DMS114 treated with DMSO at 0.1 percent for 48 hours (cell line): ENCODE measurements around the gene GAREM2.

Source experiments
- DNase-seq: peaks from one replicate; lab custom pipeline; 2025; ENCODE audit not compliant: unreplicated experiment; lab: John Stamatoyannopoulos, UW

GAREM2 gene

DNA sequence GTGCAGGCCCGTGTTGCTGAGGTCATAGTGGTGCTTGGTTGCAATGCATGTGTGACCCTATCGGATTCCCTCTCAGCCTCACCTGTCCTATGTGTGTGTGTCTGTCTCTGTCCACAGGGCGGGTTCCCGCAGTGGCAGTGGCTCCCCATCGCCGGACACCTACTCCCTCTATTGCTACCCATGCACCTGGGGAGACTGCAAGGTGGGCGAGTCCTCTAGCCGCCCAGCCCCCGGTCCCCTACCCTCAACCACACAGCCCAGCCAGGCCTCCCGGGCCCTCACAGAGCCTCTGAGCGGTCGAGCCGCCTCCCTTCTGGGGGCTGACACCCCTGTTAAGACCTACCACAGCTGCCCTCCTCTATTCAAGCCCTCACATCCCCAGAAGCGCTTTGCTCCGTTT is 14.2 kb downstream of the GAREM2 start:
- no peak for DNase-seq

DNA sequence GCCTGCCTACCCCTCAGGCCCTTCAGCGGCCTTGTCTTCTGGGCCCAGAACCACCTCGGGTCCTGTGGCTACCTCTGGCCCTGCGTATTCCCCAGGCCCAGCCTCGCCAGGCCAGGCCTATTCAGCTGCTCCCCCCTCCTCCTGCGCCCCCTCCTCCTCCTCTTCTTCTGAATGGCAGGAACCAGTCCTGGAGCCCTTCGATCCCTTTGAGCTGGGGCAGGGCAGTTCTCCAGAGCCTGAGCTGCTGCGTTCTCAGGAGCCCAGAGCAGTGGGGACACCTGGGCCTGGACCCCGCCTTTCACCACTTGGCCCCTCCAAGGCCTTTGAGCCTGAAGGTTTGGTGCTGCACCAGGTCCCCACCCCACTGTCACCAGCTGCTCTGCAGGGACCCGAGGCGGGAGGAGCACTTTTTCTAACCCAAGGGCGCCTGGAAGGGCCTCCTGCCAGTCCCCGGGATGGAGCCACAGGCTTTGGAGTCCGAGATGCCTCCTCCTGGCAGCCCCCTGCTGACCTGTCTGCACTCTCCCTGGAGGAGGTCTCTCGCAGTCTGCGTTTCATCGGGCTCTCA is 14.7 kb downstream of the GAREM2 start:
- DNase-seq: no peak

DNA sequence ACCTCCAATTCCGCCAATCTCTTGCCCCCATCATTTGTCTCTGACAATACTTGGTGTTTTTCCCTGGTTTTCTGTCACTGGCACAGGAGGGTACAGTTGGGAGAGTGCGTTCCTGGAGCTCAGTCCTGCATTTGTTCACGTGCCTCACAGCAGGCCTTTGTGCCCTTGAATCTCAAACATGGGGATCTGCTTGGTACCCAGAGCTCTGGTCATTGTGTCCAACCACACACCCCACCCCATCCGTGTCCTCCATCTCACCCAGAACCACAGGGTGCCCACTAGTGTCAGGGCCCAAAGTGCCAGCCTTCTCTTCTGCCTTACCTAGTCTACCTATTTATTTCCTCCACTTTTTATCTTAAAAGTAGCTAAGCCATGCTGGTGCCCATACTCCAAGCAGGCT is 16.2 kb downstream of the GAREM2 start:
- no peak for DNase-seq

DNA sequence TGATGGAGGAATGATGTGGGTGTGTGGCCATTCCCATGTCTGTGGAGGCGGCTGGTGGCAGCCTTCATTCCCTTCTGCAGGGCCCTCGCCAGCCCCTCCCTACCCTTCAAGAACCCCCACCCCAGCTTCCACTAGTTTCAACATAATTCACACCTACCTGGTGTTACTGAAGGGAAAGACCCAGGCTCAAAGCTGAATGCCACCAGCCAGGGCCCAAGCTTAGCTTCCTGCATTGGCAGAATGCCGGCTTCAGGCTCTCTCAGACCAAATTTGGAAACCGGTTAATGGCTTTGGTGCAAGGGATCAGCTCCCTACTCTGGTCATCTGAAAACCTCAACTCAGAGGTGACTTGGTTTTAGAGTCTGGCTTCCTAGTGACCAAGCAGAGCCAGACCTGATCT is 16.9 kb downstream of the GAREM2 start:
- no peak for DNase-seq

DNA sequence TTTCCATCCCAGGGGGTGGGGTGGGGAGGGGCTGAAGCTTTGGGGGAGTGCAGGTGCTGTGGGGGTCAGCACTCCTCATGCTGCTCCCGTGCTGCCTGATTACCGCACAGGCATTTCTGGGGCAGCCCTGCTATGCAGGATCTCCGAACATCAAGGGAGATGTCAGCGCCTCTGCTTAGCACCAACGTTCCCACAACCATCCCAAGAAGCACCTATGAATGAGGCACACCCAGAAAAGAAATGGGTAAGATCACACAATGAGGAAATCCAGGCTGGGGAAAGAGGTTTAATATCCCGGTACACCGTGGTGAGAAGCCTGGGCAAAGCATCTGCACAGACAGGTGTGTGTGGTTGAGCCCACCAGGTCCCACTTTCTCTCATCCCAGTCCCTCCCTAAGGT is 17.5 kb downstream of the GAREM2 start:
- no peak for DNase-seq

DNA sequence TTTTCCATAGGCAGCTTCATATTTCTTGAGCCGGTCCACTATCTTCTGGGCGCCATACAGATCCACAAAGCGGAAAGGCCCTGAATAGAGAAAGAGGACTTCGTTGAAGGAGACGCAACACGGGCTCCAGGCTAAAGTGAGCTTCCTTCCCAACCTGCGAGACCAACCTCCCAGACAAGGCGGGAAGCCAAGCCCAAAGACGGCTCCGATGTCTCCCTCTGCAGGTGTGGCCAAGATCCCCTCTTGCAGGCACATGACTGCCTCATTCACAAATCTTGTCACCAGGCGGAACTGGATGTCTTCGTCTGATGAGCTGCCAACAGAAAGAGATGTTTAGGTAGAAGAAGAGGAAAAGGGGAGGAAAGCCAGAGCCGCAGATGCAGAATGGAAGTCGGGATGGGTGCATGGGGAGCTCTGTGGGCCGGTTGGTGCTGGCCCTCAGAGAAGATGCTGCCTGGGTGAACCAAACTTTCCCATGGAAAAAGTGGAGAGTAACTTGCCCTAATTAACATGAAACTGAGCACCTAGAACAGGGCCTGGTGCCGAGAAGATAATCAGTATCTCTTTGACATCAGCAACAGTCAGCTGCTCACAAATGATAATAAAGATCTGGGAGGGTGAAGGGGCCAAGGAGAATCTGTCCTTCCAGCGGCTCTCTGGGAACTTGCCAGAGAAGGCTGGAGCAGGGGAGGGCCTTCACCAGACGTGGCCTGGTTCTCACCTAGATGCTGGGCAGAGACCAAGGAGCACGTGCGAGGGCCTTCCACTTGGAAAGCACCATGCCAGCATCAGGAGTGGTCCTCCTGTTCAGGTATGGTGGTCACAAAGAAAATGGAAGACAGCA is 18.6 kb downstream of the GAREM2 start:
- no peak for DNase-seq

DNA sequence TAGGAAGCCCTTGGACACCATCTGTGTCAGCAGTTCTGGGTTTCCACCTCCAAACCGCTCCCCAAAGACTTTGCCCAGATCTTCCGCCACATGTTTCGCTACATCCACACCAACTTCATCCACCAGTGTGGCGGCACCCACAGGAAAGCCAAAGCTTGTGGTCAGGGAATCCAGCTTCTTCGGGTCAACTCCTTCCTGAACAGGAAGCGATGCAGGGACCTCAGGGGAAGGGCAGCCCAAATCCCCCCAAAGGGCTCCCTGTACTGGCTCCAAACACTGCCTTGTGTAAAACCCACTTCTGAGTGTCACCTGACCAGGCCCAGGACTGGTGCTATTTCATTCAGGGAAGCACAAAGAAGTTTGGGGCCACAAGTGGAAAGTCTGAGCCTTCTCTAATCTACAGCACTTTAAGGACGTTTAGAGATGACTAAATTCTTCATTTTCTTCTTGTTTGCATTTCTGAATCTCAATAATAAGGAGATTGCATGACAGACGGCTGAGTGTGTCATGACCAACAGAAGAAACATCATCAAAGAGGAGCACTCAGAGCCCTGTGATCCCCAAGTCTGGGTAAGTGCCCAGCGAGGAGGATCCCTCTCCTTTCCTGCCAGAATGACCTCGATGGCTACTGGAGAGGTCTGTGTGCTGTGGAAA is 20.8 kb downstream of the GAREM2 start:
- DNase-seq: no peak

DNA sequence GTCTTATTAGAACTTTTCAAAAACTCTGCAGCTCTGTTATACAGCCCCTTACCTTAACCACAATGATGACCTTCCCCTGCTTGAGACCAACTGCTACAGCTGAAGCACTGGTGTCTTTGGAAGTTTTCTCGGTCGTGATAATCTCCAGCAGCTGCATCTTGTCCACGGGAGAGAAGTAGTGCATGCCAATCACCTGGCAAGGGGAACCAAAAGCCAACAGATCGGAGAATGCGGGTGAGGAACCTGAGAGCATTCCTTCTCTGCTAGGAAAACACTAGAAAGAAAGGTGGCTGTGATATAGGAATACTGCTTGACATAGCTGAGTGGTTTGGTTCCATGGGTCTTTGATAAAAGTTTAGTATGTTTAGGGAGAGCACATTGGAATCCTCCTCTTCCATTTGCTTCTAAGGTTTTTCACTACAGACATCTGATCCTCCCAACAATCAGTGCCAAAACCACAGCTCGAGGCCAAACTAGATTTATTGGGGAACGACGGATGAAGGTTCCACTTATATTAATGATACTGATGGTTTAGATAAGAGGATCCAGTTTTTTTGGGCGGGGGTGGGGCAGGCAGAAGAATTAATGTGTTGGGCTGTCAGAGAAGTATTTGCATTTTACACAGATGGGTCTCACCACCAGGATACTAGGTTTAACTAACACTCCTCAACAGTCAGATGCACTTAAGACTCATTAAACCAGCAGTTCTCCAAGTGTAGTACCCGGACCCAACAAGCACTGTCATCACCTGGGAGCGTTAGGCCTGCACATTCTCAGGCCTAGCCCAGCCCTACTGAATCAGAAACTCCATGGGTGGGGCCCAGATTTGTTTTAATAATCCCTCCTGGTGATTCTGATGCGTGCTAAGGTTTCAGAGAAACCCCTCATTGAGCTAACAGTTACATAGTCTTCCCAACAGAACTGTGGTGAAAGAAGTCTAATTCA is 22.4 kb downstream of the GAREM2 start:
- no peak for DNase-seq

DNA sequence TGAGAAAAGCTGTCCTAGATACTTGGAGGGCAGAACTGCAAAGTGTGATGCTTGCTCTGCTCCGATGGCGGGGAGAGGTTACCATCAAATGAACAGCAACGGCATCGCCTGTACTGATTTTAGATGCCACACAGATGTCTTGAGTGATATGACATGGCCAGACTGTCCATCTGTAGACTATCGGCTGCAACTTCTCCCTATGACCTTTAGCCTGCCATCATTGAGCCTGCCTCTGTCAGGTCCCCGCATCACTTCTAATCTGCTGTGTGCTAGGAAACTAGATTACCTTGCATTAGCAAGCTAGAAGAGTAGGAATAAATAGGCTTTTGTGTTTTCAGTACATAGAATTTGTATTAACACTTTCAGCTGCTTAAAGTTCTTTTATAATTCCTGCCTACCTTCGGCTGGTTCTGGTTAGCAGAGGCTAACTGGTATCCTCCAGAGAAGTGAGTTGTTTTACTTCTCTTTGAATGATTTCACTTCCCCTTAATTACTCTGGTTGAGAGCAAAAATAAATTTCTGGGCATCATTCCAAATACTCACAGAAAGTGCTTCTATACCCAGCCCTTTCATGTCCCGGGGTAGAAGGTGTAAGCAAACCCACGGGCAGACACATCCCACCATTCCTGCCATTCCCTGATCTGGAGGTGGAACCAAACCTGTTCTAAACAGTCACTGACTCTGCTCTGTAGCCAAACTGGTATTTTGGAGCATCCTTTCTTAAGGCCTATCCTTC is 24.0 kb downstream of the GAREM2 start:
- no peak for DNase-seq

DNA sequence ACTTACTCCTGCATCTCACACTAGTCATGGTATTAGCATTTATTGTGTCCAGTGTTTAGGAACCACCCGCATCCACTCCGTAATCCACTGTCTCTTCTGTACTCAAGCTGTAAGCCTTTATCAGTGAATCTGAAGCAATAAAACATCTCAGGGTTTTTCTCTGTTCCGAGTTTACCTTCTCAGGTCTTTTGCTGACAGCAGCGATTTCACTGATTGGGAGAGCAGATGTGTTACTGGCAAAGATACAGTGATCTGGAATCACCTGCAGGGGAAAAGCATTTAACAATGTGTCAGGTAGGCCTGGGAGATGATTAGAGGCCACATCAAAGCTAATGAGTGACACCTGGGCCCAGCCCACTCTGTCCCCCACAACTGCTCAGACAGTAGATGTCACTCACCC is 24.6 kb downstream of the GAREM2 start:
- no peak for DNase-seq

DNA sequence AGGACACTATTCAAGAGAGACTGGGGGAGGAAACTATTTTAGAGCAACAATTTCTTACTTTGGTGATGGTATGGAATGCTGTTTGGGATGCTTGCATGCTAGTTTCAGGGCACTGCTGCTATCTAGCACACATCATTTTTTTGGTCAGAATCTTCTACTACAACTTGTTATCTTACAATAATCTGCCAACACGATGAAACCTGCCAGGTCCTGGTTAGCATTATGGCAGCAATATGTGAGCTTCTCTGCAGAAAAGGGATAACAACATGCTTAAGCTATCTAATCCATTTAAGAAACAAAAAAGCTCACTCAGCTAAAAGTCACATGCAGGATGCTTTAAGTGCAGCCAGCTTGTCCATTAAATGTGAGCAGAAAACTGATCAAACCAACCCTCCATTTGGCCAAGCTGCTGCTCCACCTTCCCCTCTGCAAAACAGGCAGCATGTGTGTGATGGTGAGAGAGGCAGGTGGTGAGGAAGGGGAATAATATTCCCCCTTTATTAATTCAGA is 30.1 kb downstream of the GAREM2 start:
- DNase-seq: no peak

DNA sequence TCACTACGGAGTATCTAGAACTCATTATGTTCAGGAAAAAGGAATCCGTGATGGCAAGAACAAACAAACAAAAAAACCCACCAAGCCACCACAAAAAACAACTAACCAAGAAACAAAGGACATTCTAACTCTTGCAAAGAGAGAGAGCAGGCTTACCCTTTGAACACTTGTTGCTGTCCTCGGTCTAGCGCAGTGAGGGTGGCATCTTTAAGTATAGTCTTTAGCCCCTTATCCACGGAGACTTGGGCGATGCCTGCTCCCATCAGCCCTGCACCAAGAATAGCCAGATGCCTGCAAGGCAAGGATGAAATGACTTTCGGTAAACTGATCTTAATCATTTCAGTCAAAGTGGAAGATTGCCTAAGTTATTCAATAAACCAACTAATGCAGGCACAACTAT is 31.0 kb downstream of the GAREM2 start:
- no peak for DNase-seq

DNA sequence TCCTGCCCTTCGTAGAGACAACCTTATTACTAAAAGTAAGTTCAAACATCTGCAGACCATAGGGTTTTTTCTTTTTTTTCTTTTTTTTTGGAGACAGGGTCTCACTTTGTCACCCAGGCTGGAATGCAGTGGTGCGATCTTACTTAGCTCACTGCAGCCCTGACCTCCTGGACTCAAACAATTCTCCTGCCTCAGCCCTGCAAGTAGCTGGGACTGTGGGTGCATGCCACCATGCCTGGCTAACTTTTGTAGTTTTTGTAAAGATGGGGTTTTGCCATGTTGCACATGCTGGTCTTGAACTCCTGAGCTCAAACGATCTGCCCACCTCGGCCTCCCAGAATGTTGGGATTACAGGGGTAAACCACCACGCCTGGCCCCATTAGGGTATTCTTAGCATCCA is 39.1 kb downstream of the GAREM2 start:
- DNase-seq: no peak

DNA sequence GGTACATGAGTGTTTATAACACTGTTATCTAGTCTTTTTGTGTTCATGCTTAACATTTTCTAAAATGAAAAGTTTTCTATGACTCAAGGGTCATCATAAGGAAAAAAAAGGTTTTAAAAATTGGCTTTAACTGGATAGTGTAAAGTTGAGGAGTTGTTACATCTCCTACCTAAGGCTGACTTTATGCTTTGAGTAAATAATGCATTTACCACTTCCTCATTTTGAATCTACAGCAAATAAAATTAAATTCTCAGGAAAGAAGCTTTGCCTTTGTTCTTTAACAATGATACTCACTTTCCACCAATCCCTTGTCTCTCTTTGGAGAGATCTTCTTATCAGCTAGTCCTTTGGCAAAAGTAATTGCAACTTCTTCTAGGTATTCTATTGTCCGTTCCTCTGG is 41.9 kb downstream of the GAREM2 start:
- DNase-seq: no peak

DNA sequence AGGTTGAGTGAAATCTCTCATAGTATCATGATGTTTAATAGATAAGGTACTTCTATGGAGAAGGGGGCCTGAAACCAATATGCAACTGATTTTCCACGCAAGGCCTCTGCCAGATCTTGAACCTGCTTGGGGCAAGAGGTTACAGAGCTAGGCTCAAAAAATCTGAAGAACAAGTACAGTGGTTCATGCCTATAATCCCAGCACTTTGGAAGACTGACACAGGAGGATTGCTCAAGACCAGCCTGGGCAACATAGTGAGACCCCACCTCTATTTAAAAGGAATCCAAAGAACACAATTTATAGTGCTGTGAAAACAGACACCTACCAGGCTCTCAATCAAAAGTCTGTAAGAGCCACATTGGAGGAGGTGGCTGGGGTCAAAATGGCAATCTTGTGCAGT is 42.9 kb downstream of the GAREM2 start:
- no peak for DNase-seq

DNA sequence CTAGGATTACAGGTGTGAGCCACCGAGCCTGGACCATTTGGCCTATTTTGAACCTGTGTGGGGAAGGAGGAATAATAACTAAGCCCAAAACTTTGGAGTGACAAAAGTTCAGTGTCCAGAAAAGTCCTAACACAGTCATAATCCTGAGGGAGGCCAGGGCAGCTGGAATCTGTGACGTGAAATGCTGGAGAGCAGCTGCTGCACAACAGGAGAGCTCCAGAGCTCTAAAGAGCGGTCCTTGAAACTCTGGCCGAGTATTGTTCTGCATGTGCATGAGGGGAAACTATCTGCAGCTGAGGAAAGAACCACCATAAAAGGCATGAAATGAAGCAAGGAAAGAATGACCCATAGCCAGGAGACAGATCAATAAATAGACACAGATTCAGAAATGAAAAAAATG is 43.7 kb downstream of the GAREM2 start:
- DNase-seq: no peak

DNA sequence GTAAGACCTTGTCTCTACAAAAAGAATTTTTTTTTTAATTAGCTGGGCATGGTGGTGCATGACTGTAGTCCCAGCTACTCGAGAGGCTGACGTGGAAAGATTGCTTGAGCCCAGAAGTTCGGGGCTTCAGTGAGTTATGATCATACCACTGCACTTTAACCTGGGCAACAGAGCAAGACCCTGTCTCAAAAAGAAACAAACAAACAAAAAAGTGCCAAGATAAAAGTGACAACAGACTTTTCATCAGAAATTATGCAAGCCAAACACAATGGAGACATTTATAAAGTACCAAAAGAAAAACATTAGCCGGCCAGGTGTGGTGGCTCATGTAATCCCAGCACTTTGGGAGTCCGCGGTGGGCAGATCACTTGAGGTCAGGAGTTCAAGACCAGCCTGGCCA is 44.8 kb downstream of the GAREM2 start:
- no peak for DNase-seq

DNA sequence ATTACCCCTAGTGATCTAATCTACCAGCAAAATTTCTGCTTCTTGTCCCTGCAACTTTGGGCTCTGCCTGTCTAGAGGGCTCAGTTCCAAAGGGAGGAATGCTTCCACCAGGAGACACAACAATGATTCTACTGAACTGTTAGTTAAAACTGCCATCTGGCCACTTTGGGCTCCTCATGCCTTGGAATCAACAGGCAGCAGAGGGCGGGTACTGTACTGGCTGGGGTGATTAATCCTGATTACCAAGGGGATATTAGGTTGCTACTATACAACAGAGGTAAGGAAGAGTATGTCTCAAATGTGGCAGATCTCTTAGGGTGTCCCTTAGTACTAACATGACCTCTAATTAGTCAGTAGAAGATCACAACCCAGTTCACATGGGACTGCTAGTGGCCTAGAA is 50.1 kb downstream of the GAREM2 start:
- no peak for DNase-seq

DNA sequence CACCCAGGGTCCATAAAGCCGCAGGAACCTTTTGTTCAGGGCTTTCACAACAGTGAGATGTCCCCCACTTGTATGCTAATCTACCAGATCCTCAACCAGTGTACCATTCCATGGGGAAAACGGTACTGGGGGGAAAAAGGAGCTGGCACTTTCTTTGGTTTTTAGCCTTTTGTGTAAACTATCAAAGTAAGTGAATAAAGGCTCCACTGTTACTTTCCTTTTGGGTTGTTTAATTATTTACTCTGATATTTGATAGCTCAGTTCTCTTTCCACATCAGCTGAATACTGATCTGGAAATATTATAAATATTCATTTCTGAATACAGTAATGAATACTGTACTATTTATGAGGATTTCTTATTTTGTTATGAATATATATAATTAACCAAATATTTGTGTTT is 51.2 kb downstream of the GAREM2 start:
- no peak for DNase-seq

DNA sequence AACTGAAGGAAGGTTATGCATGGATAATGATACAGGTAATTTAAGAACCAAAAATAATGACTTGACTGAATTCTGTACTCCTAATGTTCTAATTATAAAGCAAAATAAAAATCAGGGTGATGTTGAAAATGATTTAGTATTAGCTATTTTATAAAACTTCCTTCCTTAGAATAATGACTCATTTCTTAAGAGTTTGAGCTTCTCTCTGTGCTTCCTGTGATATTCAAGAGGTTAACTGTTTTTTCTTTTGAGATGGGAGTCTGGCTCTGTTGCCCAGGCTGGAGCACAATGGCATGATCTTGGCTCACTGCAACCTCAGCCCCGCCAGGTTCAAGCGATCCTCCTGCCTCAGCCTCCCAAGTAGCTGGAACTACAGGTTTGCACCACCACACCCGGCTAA is 56.7 kb downstream of the GAREM2 start:
- no peak for DNase-seq
